GM19035 (cell line): ENCODE results near the gene CLGN.
A peak's percentile ranks its signal among the peaks of the same experiment; 100 is the strongest.
"Not testable (repeated sequence)": the region's sequence is repeated elsewhere in the genome, so short reads cannot be mapped to it uniquely, and the experiment has no call there.

Experiments
- ATAC-seq: cut with Tn5 transposase; IDR thresholded peaks from one replicate; pipeline ENCODE4 v1.9.1; 2021; ENCODE audit not compliant: unreplicated experiment

Gene CLGN, protein sequence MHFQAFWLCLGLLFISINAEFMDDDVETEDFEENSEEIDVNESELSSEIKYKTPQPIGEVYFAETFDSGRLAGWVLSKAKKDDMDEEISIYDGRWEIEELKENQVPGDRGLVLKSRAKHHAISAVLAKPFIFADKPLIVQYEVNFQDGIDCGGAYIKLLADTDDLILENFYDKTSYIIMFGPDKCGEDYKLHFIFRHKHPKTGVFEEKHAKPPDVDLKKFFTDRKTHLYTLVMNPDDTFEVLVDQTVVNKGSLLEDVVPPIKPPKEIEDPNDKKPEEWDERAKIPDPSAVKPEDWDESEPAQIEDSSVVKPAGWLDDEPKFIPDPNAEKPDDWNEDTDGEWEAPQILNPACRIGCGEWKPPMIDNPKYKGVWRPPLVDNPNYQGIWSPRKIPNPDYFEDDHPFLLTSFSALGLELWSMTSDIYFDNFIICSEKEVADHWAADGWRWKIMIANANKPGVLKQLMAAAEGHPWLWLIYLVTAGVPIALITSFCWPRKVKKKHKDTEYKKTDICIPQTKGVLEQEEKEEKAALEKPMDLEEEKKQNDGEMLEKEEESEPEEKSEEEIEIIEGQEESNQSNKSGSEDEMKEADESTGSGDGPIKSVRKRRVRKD

DNA sequence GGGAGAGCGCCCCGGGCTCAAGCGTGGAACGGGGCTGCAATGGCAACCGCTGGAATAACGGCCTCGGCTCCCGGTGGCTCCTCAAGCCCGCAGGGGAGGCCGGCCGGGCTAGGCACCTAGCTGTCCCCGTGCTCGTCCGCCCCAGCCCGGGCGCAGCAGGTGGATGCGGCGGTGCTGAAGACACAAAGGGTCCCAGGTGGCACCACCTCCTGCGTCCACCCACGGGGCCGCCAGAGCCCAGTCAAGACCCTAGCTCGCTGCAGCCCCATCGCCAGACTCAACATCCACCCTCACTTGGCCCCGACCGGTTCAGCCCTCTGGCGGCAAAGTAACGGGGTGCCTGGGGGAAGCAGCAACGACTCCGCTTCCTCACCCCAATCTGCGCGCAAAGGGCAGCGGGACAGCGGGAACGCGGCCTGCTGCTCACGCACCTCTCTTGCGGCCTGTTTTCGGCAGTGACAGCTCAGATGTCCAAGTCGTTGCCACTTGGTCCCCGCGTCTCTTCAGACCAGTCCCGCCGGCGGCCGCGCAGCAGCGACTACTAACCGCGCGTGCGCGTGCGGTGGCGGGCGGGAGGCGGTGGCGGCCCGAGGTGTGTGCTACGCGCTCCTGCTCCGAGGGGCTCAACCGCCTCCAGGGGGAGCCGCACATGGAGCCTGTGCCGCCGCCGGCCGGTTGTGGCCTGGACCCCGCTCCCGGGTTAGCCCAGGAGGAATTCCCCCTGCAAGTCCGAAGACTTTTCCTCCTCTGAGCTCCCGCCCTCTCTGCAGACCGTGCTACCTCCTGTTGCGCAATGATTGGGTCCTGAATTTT is at the start of gene CLGN:
Gene CLGN, minus strand, starts transcription at position 543 of the 813 bp plus-strand sequence. CDS start 14,570 bp downstream, outside the sequence.
- peak; percentile 86 for ATAC-seq

DNA sequence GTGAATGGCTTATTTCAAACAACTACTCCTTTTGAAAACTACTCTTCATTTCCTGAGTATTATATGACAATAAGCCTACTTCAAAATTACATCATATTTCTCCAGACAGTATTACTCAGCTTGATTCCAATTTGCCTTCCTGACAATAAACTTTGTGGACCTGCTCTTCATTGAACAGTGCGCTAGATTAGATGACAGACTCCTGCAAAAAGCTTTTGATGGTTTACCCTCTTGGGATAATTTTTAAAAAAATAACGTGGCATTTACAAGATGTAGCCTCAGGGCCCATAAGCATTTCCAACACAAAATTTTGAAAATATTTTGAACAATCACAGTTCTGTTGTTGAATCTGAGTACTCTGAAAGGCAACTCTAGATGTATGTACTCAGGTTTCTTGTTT is 44.7 kb upstream of the CLGN start:
- no peak for ATAC-seq

GRCh38 chr4:140469791-140470733 is 42.6 kb upstream of the CLGN start:
- no peak for ATAC-seq

GRCh38 chr4:140466146-140466545 is 38.7 kb upstream of the CLGN start:
- no peak for ATAC-seq

- ATAC-seq: no peak
Measured at GRCh38 chr4:140463614-140464013, 36.2 kb upstream of the CLGN start.

DNA sequence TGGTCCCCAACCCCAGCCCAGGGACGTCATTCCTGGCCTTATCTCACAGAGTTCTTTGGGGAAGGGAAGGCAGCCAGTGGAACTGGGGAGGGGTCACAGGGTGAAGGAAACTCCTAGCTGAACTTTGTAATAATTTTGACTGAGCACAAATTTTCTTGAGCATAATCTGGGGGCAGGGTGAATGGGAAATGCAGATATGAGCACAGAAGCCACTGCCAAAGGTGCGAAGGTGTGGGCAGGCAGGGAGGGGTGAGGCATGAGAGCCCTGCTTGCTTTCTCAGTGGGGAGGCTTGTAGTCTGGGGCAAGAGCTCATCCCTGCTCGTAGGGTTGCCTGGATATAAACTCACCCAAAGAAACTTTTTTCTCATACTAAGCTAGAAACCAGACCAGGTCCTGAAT is 35.7 kb upstream of the CLGN start:
- no peak for ATAC-seq

DNA sequence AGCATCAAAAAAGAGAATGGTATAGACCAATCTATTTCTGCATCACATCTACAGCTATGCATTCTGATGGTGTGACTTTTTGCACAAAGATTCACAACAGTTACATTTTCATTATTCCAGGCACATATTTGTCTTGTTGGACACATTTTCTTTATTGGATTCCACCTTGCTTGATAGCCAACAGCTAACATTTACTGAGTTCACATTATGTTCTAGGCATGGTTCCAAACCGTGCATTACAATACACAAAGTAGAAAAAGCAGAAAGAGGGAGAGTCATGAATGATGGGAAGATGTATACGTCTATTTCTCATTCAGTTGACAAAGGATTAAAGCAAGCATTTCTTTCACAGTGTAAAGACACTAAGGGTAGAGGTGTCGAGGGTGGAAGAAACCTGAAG is 22.9 kb upstream of the CLGN start:
- ATAC-seq: no peak

GRCh38 chr4:140448830-140449229 is 21.4 kb upstream of the CLGN start:
- no peak for ATAC-seq

GRCh38 chr4:140448162-140448561 is 20.7 kb upstream of the CLGN start:
- no peak for ATAC-seq

- not testable (repeated sequence) for ATAC-seq
Measured at GRCh38 chr4:140444347-140444746, 16.9 kb upstream of the CLGN start.

DNA sequence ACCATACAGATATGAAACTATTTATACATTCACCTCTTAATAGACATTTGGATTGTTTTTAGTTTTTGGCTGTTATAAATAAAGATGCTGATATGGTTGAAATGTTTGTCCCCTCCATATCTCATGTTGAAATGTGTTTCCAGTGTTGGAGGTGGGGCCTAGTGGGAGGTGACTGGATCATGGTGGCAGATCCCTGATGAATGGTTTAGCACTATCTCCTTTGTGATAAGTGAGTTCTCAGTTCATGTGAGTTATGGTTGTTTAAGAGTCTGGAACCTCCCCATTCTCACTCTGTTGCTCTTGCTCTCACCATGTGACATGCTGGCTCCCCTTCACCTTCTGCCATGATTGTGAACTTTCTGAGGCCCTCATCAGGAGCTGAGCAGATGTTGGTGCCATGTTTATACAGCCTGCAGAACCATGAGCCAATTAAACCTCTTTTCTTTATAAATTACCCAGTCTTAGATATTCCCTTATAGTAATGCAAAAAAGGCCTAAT is 12.2 kb upstream of the CLGN start:
- no peak for ATAC-seq

- no peak for ATAC-seq
Measured at GRCh38 chr4:140427919-140428471, 547 bp upstream of the CLGN start.

DNA sequence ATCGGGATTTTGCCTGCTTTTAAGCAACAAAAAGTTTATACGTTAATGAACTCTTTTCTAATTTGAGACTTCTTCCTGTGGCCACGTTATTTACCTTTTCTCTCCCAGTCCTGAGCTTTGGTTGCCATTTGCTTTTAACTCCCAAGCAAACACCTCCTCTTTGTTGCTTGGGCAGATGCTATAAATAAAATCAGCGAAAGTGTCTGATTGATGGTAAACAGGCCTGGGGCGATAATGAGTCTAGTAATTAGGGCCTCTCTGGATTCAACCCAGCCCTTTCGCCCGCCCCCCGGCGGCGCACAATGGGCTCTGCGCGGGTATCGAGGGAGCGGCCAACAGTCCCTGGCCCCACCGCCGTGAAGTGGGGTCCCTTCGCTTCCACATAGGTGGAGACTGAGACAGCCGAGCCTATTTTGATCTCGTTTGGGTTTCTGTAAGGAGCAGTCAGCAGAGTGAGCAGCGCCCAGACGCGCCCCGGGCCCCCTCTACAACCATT is 790 bp downstream of the CLGN start:
- peak; percentile 15 for ATAC-seq

DNA sequence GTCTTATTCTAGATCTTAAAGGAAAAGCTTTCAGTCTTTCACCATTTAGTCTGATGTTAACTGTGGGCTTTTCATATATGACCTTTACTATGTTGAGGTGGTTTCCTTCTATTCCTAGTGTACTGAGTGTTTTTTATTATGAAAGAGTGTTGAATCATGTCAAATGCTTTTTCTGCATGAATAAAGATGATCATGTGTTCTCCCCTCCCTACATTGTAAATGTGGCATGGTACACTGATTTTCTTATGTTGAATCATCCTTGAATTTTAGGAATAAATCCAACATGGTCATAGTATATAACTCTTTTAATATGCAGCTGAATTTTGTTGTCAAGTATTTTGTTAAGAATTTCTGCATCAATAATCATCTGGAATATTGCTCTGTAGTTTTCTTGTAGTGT is 4.3 kb downstream of the CLGN start:
- ATAC-seq: no peak

- not testable (repeated sequence) for ATAC-seq
Measured at GRCh38 chr4:140413130-140413969, 14.1 kb downstream of the CLGN start.

GRCh38 chr4:140408974-140409373 is 18.5 kb downstream of the CLGN start:
- no peak for ATAC-seq

GRCh38 chr4:140406292-140406691 is 21.2 kb downstream of the CLGN start:
- no peak for ATAC-seq

- no peak for ATAC-seq
Measured at GRCh38 chr4:140400111-140400510, 27.3 kb downstream of the CLGN start.

- ATAC-seq: no peak
Measured at GRCh38 chr4:140395668-140396067, 31.8 kb downstream of the CLGN start.
